GM12878 (cell line): ENCODE data around the gene PAF1. TPM values are rescaled to one million over a fixed set of nuclear protein-coding genes. Genes with fewer than 3 reads are reported as not detected.
"Not testable (repeated sequence)": the region's sequence is repeated elsewhere in the genome, so short reads cannot be mapped to it uniquely, and the experiment has no call there.

Experiments
- ATAC-seq: fragments of 200-7000 bp; cut with Tn5 transposase; 3 replicates; pipeline ENCODE4 v1.9.1; 2020; ENCODE audit warnings: mild to moderate bottlenecking, moderate library complexity
- BruUV-seq: library from RNA; stranded (reverse); fragments of 400-500 nt; replicated peaks from 2 replicates; lab custom pipeline; 2021; lab: Mats Ljungman, UMichigan
- CTCF ChIA-PET: fragments of 300-600 bp; sonication (Branson Sonifier 250); formaldehyde crosslinking; extraction: SDS; loops from one replicate; lab custom pipeline; 2021; ENCODE audit warnings: inconsistent platforms; lab: Yijun Ruan, JAX
- POLR2A ChIA-PET: fragments of 350-600 bp; formaldehyde crosslinking; extraction: SDS; loops from one replicate; lab custom pipeline; 2021; ENCODE audit warnings: inconsistent platforms; lab: Charles Lee
- RAD21 ChIA-PET: fragments of 300-600 bp; sonication (Branson Sonifier 250); formaldehyde crosslinking; loops from one replicate; lab custom pipeline; 2023; ENCODE audit warnings: antibody characterized with exemption; ENCODE audit not compliant: unreplicated experiment; lab: Charles Lee
- SMC1A ChIA-PET: fragments of 300-600 bp; sonication (Branson Sonifier 250); formaldehyde crosslinking; loops from one replicate; lab custom pipeline; 2023; ENCODE audit not compliant: unreplicated experiment, uncharacterized antibody; lab: Charles Lee
- DNase-seq: peaks from one replicate; pipeline ENCODE4 v3.0.0-alpha.2; 2011; ENCODE audit warnings: low read depth, low spot score
- FAIRE-seq: peaks from 3 replicates; lab custom pipeline; 2011; peaks lifted over from hg19 to GRCh38; lab: Jason Lieb, UNC
- H2AFZ ChIP-seq: 2 replicates; pipeline ENCODE4 v1.6.0; 2011; ENCODE audit warnings: low read depth, low read length, control low read depth; ENCODE audit not compliant: control insufficient read depth
- H3K27ac ChIP-seq: 2 replicates; pipeline ENCODE4 v1.5.1; 2011; ENCODE audit warnings: control low read depth; ENCODE audit not compliant: control insufficient read depth, insufficient read depth
- H3K27me3 ChIP-seq, 2 experiments: replicated peaks in 1 of 2; 2 replicates each; pipeline versions ENCODE4 v1.6.0 to v1.6.1; 2011; ENCODE audit warnings: low read length in 1 of 2; ENCODE audit not compliant: control insufficient read depth in 2 of 2, insufficient read depth in 2 of 2
- H3K36me3 ChIP-seq, 2 experiments: 2 replicates each; pipeline ENCODE4 v1.5.1; 2011; ENCODE audit warnings: low read length in 1 of 2; ENCODE audit not compliant: control insufficient read depth in 2 of 2, insufficient read depth in 2 of 2
- H3K4me1 ChIP-seq: 2 replicates; pipeline ENCODE4 v1.6.1; 2011; ENCODE audit warnings: mild to moderate bottlenecking, low read length, moderate library complexity, mixed read lengths; ENCODE audit not compliant: control insufficient read depth, insufficient read depth
- H3K4me2 ChIP-seq: 2 replicates; pipeline ENCODE4 v1.6.0; 2011; ENCODE audit warnings: control low read depth; ENCODE audit not compliant: control insufficient read depth, insufficient read depth
- H3K4me3 ChIP-seq: fragments of 200-600 bp; sonication (generic); 2 replicates; pipeline ENCODE4 v1.5.1; 2016
- H3K79me2 ChIP-seq: 2 replicates; pipeline ENCODE4 v1.6.0; 2011; ENCODE audit warnings: low read length; ENCODE audit not compliant: control insufficient read depth, insufficient read depth
- H3K9ac ChIP-seq: 2 replicates; pipeline ENCODE4 v1.8.0; 2011; ENCODE audit warnings: low read length, control low read depth, mixed read lengths; ENCODE audit not compliant: control insufficient read depth, insufficient read depth
- H3K9me3 ChIP-seq: replicated peaks from 3 replicates; pipeline ENCODE4 v1.5.1; 2011; ENCODE audit warnings: mild to moderate bottlenecking, low read length; ENCODE audit not compliant: control insufficient read depth, insufficient read depth
- H4K20me1 ChIP-seq: 2 replicates; pipeline ENCODE4 v1.6.0; 2011; ENCODE audit not compliant: control insufficient read depth, insufficient read depth
- ASH2L ChIP-seq: fragments of 300-600, 200-600 bp; sonication (generic); IDR thresholded peaks from 2 replicates; pipeline ENCODE4 v1.6.1; 2017; ENCODE audit warnings: low read depth, mild to moderate bottlenecking, borderline replicate concordance
- BACH1 ChIP-seq: fragments of 450-650 bp; IDR thresholded peaks from 2 replicates; pipeline ENCODE4 v1.6.1; 2017; ENCODE audit warnings: mild to moderate bottlenecking, borderline replicate concordance
- HDGF ChIP-seq: fragments of 450-650 bp; IDR thresholded peaks from 2 replicates; pipeline ENCODE4 v1.6.1; 2016; ENCODE audit warnings: antibody characterized with exemption
- MLLT1 ChIP-seq: fragments of 450-650 bp; IDR thresholded peaks from 2 replicates; pipeline ENCODE4 v1.6.1; 2016; ENCODE audit warnings: mild to moderate bottlenecking
- PAX5 ChIP-seq: IDR thresholded peaks from 2 replicates; pipeline ENCODE4 v1.6.1; 2011; ENCODE audit warnings: low read depth, low read length, borderline replicate concordance
- RFX5 ChIP-seq: IDR thresholded peaks from 2 replicates; pipeline ENCODE4 v1.6.1; 2011; ENCODE audit warnings: low read depth, low read length, improper control_type of control experiment
- TCF12 ChIP-seq: IDR thresholded peaks from 2 replicates; pipeline ENCODE4 v1.6.1; 2011; ENCODE audit warnings: low read depth, mild to moderate bottlenecking, low read length
- WGBS: methylation state at CpG from one replicate; pipeline ENCODE4 v1.1.6; 2016; ENCODE audit warnings: low lambda C conversion rate; ENCODE audit not compliant: insufficient replicate concordance, insufficient coverage; ENCODE audit errors: missing lambda C conversion rate; 5-methylcytosine and 5-hydroxymethylcytosine counted together
- in situ Hi-C: fragments of 300-500 bp; cut with MboI; formaldehyde crosslinking; loops from 9 replicates; pipeline ENCODE4 v1.14.3; 2018; ENCODE audit warnings: mixed read lengths
- intact Hi-C: fragments of 100-400 bp; cut with micrococcal nuclease; formaldehyde crosslinking; loops from one replicate; pipeline ENCODE4 v1.14.2; 2022; ENCODE audit not compliant: unreplicated experiment
- polyA plus RNA-seq, 11 experiments: library from polyadenylated mRNA; depleted of rRNA in 4 of 11; unstranded in 6 of 11; stranded (reverse) in 5 of 11; fragments of >200 nt; fragmentation: Nextera tagmentation in 4 of 11; fragmentation: Illumina TruSeq in 1 of 11; extraction: Ambion mirVana in 4 of 11; extraction: Trizol in 1 of 11; gene quantifications; 1 replicate in 1 of 11; 2 replicates in 10 of 11; pipeline versions ENCODE4 v1.2.1 to v1.2.3, GENCODE V29; 2011 to 2016; ENCODE audit warnings: inconsistent platforms in 2 of 11, missing spikeins in 2 of 11, low read depth in 1 of 11
- total RNA-seq, 4 experiments: library from RNA; depleted of rRNA in 3 of 4; stranded (reverse); fragments of >200 nt in 3 of 4; fragmentation: Illumina TruSeq in 1 of 4; extraction: Trizol in 1 of 4; gene quantifications; 2 replicates each; pipeline versions ENCODE4 v1.2.1 to v1.2.3, GENCODE V29; 2013 to 2021

The PAF1 gene
- total and polyA plus RNA-seq, 10 of the 15 experiments (the other 5 are each of a cell fraction or from before 2014, with no cell fraction given) = 1.7 to 45.8 (median 39.6) TPM

DNA sequence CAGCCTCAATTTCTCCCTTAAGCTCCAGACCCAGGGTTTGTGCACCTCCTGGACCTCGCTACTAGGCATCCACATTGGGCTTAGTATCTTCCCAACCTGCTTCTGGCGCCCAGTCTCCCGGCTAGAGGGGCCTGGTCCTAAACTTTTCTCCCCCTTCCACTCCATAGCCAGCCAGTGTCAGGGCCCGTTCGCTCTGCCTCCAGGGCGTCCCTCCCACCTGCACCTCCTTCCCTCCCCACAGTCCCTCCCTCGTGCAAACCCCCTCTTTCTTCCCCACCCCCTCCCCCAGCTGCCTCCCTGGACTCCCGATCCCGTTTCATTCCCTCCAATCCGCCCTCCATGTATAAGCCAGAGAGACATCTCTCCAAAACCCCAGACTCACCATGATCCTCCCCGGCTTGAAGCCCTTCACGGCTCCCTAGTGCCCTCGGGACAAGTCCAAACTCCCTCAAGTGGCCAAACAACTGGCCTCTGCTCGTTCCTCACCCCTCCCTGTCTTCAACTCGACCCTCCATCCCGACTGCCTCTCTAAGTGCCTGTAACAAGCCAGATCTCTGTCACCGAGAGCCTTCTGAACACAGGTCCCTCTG, 49.7 kb downstream of the PAF1 start:
- no peak for DNase-seq
- ChIA-PET CTCF (interaction anchor here (0.6 kb wide), 1 partner anchor 693 kb away, joined by 3 read pairs; no protein-coding TSS in a partner anchor), SMC1A (no interaction called here), RAD21 (interaction anchor here (2.0 kb wide), 1 partner anchor 57 kb away, joined by 5 read pairs; no protein-coding TSS in a partner anchor), POLR2A (interaction anchor here (1.3 to 1.4 kb wide), 2 partner anchors 50 to 509 kb away, joined by 3 to 9 read pairs; partner anchors contain the start of genes ECH1, MED29 and PAF1)
- Histone ChIP-seq H3K4me1 (peaks cover 15% of the 10 kb centered on the region), H3K79me2 (peaks cover 12% of the 10 kb centered on the region), H3K4me2 (peak overlapping the region; percentile 75), H3K36me3 (peaks cover 0 to 2% of the 10 kb centered on the region in 2 experiments; a peak in 1 of 4 replicates), H4K20me1 (no peaks in the 10 kb centered on the region; the same call in 1 of the 2 replicates), H3K27me3 (no peaks in the 10 kb centered on the region), H3K9ac (peak overlapping the region; percentile 91), H3K4me3 (peak overlapping the region; percentile 95), H2AFZ (peak overlapping the region; percentile 97), H3K9me3 (no peaks in the 10 kb centered on the region), H3K27ac (peak overlapping the region; percentile 82)
- in situ Hi-C loops = no loop called here
- peak; percentile 12 for ATAC-seq
- no peak for TF ChIP-seq PAX5
- TF ChIP-seq RFX5 = no peak
- TF ChIP-seq ASH2L = 0 out of 2 replicates have a peak, but pooled peaks have one; percentile 47
- TF ChIP-seq HDGF = 0 out of 2 replicates have a peak, but pooled peaks have one; percentile 38
- no peak for TF ChIP-seq MLLT1
- TF ChIP-seq TCF12 = no peak
- no peak for TF ChIP-seq BACH1
- BruUV-seq = TSS peak; percentile 85
- intact Hi-C loops = loop anchor here (5.0 kb wide), 1 partner anchor 191 kb away; the partner anchor contains the start of gene EID2B
- 2% methylated on average over 13 of the region's 17 CpGs for WGBS
- FAIRE-seq = no peak

DNA sequence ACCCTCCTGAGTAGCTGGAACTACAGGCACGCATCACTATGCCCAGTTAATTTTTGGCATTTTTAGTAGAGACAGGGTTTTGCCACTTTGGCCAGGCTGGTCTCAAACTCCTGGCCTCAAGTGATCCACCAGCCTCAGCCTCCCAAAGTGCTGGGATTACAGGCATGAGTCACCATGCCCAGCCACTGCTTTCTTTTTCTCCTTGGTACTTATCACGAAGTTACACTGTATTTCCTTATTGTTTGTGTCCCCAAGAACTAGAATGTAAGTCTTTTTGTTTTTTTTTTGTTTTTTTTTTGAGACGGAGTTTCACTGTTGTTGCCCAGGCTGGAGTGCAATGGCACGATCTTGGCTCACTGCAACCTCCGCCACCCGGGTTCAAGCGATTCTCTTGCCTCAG, 50.8 kb downstream of the PAF1 start:
- POLR2A ChIA-PET = not testable (repeated sequence)

More for the DNA sequence above, 50.8 kb downstream of the PAF1 start:
- 93% methylated on average over 7 of the region's 7 CpGs for WGBS
- DNase-seq, RAD21 ChIA-PET, H4K20me1 ChIP-seq, H2AFZ ChIP-seq, ATAC-seq, H3K27ac ChIP-seq, H3K36me3 ChIP-seq, H3K4me3 ChIP-seq, H3K27me3 ChIP-seq, in situ Hi-C loops, H3K9me3 ChIP-seq, H3K9ac ChIP-seq, FAIRE-seq, H3K4me2 ChIP-seq, SMC1A ChIA-PET, BruUV-seq: not testable (repeated sequence)
- CTCF ChIA-PET = interaction anchor here (1.0 kb wide), 1 partner anchor 218 kb away, joined by 3 read pairs; no protein-coding TSS in a partner anchor
- peaks cover 17% of the 10 kb centered on the region for H3K79me2 ChIP-seq
- peaks cover 17% of the 10 kb centered on the region for H3K4me1 ChIP-seq
- intact Hi-C loops = loop anchor here (5.0 kb wide), 1 partner anchor 192 kb away; the partner anchor contains the start of gene EID2B
